Adrenal gland (tissue), 12 donors: ENCODE measurements around the gene KLF11. TPM values are rescaled to one million over a fixed set of nuclear protein-coding genes. Genes with fewer than 3 reads are reported as not detected.

Experiments
- DNase-seq, 7 donors: peaks; one replicate each; pipeline ENCODE4 v3.0.0-alpha.2; 2019 to 2020
- H3K27ac ChIP-seq, 5 donors: fragments of 200-600 bp; sonication (generic) in 4 of 5; 1 replicate in 3 of 5; 2 replicates in 2 of 5; pipeline versions ENCODE4 v1.5.1 to v1.8.0; 2016 to 2020; ENCODE audit warnings: mild to moderate bottlenecking in 1 of 5
- H3K27me3 ChIP-seq: fragments of 200-600 bp; 2 replicates; pipeline ENCODE4 v1.8.0; 2021
- H3K36me3 ChIP-seq, 2 donors: fragments of 200-600 bp; replicated peaks in 1 of 2; 1 replicate in 1 of 2; 2 replicates in 1 of 2; pipeline versions ENCODE4 v1.5.1 to v1.8.0; 2018 to 2022
- H3K4me1 ChIP-seq, 2 donors: fragments of 200-600 bp; replicated peaks in 1 of 2; 1 replicate in 1 of 2; 2 replicates in 1 of 2; pipeline versions ENCODE4 v1.5.1 to v1.8.0; 2018 to 2021
- H3K4me3 ChIP-seq, 4 donors: fragments of 200-600 bp; sonication (generic) in 3 of 4; one replicate each; pipeline ENCODE4 v1.5.1; 2016 to 2018
- H3K9me3 ChIP-seq, 3 donors: fragments of 200-600 bp; sonication (generic) in 1 of 3; replicated peaks in 1 of 3; 1 replicate in 2 of 3; 2 replicates in 1 of 3; pipeline versions ENCODE4 v1.5.1 to v1.8.0; 2016 to 2021
- CTCF ChIP-seq, 6 experiments: fragments of 450-650 bp in 4 of 6; fragments of 200-600 bp in 2 of 6; sonication (generic) in 1 of 6; IDR thresholded peaks; 1 replicate in 5 of 6; 2 replicates in 1 of 6; pipeline versions ENCODE4 v1.5.1 to v1.8.0; 2016 to 2021; ENCODE audit warnings: antibody characterized with exemption in 6 of 6, mild to moderate bottlenecking in 2 of 6, moderate library complexity in 1 of 6
- POLR2A ChIP-seq, 2 donors: fragments of 450-650 bp; IDR thresholded peaks; one replicate each; pipeline ENCODE4 v1.6.1; 2017; ENCODE audit warnings: antibody characterized with exemption in 2 of 2, mild to moderate bottlenecking in 2 of 2, moderate library complexity in 1 of 2
- WGBS, 4 donors: extraction: QIAGEN DNeasy Blood & Tissue Kit in 2 of 4; methylation state at CpG; one replicate each; pipeline versions ENCODE4 v1.1.5 to v1.1.7; 2013 to 2017; 5-methylcytosine and 5-hydroxymethylcytosine counted together
- intact Hi-C, 2 donors: fragments of 100-400 bp; cut with DNase I; formaldehyde crosslinking; loops; one replicate each; pipeline versions ENCODE4 v1.14.1 to v1.15.0; 2022 to 2023
- polyA plus RNA-seq, 3 donors: library from polyadenylated mRNA; stranded (reverse); fragments of 200-250 nt in 2 of 3; fragments of 350-450 nt in 1 of 3; fragmentation: Illumina TruSeq in 1 of 3; extraction: RNeasy Lipid Tissue Mini Kit (QIAGEN cat#74804) in 1 of 3; gene quantifications; one replicate each; pipeline ENCODE4 v1.2.3, GENCODE V29; 2013 to 2014
- total RNA-seq, 9 donors: library from RNA; depleted of rRNA in 4 of 9; stranded (reverse); fragments of >200 nt in 4 of 9; fragments of 120-200 nt in 1 of 9; fragmentation: NEBNext Ultra II Directional in 1 of 9; extraction: Animal tissue kit (Norgen Biotek cat#: 25700) in 1 of 9; gene quantifications; one replicate each; pipeline versions ENCODE4 v1.1.0 to v1.2.4, GENCODE V29; 2013 to 2023
- donor health status: healthy with polysubstance abuse.
- donor health status: Bipolar disorder and iron deficiency.
- donor health status: DM: yes; HTN: yes; CAD: no.
- donor health status: DM: no; HTN: no; CAD: no.
- donor health status: DM: no; HTN: no; CAD: no.
- donor health status: DM: yes; HTN: yes; CAD: no.

KLF11 gene
- total and polyA plus RNA-seq, 12 donors: 6.8 to 75.7 (median 26.1) TPM

DNA sequence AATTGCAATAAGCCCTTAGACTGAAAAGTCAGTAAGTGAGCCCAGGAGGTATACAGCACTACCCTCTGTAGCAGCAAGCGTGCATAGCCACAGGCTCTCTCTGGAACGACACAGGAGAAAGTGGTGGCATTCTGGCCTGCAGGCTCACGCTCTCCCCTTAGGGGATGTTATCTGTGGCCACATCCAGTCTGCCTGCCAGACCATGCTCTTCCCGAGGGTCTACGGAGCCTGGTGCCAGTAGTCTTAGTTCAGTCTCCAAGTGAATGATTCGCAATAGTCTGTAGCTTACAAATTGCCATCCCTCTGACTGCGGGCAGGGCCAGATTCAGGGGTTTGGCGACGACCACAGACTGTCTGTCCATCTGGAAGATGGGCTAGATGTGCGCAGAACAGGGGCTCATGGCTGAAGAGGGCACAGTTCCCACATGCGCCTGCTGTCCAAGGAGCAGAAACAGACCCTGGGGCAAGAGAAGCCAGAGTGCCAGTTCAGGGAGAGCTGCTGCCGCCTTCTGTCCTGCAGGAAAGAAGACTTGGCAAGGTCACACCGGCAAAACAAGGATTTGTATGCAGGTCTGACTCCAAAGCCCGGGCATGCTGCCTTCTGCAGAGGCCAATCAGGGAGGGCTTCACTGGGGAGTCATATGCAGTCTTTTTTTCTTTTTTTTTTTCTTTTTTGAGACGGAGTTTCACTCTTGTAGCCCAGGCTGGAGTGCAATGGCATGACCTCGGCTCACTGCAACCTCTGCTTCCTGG is 3.5 kb upstream of the KLF11 start:
- H3K27ac ChIP-seq: peak overlapping the region in 4 of 5 donors; percentile 60 to 100 (median 95)
- no peaks in the 10 kb centered on the region for H3K9me3 ChIP-seq
- DNase-seq: peak; percentile 80 to 94 (median 91)
- H3K4me3 ChIP-seq: no peak overlapping the region
- no peaks in the 10 kb centered on the region for H3K27me3 ChIP-seq
- no peaks in the 10 kb centered on the region for H3K36me3 ChIP-seq
- TF ChIP-seq POLR2A (IDR thresholded peaks at IDR 0.05) (peak in 1 of 2 donors; percentile 79), CTCF (IDR thresholded peaks at IDR 0.05) (peak in 2 of 6 experiments; percentile 23 to 34)
- WGBS, 4 donors: 44 to 57% (median 50%) methylated on average over 10 to 16 of the region's 16 CpGs
- peaks cover 63% of the 10 kb centered on the region in 2 donors for H3K4me1 ChIP-seq
- intact Hi-C loops: no loop called here

GRCh38 chr2:10041711-10042110 is 1.6 kb upstream of the KLF11 start:
- Histone ChIP-seq H3K27ac (peak overlapping the region; percentile 70 to 100 (median 94)), H3K36me3 (peaks cover 0 to 7% of the 10 kb centered on the region in 2 donors), H3K4me1 (peaks cover 56 to 59% of the 10 kb centered on the region in 2 donors), H3K4me3 (peak overlapping the region in 1 of 4 donors; percentile 54), H3K9me3 (no peaks in the 10 kb centered on the region), H3K27me3 (no peaks in the 10 kb centered on the region)
- 83 to 87% (median 85%) methylated on average over 14 of the region's 14 CpGs for WGBS, 4 donors
- intact Hi-C loops: no loop called here
- no peak for DNase-seq
- TF ChIP-seq POLR2A (IDR thresholded peaks at IDR 0.05) (no peak), CTCF (IDR thresholded peaks at IDR 0.05) (no peak)

- H3K36me3 ChIP-seq: peaks cover 0 to 15% of the 10 kb centered on the region in 2 donors
- no peaks in the 10 kb centered on the region for H3K9me3 ChIP-seq
- 16 to 22% (median 16%) methylated on average over 48 to 54 of the region's 54 CpGs for WGBS, 4 donors
- peak overlapping the region; percentile 70 to 100 (median 94) for H3K27ac ChIP-seq
- peaks cover 47 to 51% of the 10 kb centered on the region in 2 donors for H3K4me1 ChIP-seq
- peak; percentile 85 to 95 (median 95) for DNase-seq
- H3K4me3 ChIP-seq: peak overlapping the region in 2 of 4 donors; percentile 25 to 54
- intact Hi-C loops: no loop called here
- H3K27me3 ChIP-seq: no peaks in the 10 kb centered on the region
- TF ChIP-seq POLR2A (IDR thresholded peaks at IDR 0.05): peak; percentile 43 to 84
- TF ChIP-seq CTCF (IDR thresholded peaks at IDR 0.05): peak in 3 of 6 experiments; percentile 11 to 38 (median 17)
These were observed 819 bp upstream of the KLF11 start for GRCh38 chr2:10042301-10043161.
